GM12873 (cell line): ENCODE data around the gene ZCCHC24.

Source experiments
- TF ChIP-seq, protein P1 (sequence below): IDR thresholded peaks from 2 replicates; pipeline ENCODE4 v1.5.1; 2012; ENCODE audit warnings: low read depth, mild to moderate bottlenecking, moderate library complexity, low read length, control low read depth; ENCODE audit not compliant: insufficient read depth; ENCODE audit errors: missing control alignments

The ZCCHC24 gene

DNA sequence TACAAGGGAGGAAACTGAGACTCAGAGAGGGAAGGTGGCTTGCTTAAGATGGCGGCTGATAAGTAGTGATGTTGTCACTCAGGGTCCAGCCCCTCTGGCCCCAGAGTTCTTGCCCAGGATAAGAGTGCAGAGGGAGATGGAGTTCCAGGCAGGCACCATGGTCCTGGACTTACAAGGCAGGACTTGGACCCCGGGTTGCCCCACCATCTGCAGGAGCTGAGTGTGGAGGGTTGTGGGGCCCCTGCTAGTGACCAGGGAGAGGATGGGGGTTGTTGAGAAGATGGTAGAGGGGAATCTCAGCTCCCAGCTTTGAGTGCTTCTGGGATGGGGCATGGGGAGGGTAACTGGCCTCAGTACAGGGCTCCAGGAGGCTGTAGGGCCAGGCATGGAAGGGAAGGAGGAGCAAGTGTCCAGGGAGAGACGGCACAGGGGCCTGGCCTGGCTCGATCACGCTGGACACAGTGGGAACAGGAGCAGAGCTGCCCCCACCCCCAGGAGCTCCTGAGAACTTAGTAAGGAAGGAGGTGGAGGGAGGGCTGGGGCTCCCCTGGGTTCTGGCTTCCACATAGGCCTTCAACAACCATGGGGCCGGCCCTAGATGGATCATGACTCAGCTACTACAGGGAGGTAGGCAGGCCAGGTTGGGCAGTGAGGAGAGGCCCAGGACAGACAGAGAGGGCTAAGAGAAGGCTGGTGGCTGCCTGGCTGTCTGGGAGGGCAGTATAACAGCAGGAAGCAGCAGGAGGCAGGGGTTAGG lies 69.9 kb downstream of the ZCCHC24 start:
- TF ChIP-seq, protein P1, sequence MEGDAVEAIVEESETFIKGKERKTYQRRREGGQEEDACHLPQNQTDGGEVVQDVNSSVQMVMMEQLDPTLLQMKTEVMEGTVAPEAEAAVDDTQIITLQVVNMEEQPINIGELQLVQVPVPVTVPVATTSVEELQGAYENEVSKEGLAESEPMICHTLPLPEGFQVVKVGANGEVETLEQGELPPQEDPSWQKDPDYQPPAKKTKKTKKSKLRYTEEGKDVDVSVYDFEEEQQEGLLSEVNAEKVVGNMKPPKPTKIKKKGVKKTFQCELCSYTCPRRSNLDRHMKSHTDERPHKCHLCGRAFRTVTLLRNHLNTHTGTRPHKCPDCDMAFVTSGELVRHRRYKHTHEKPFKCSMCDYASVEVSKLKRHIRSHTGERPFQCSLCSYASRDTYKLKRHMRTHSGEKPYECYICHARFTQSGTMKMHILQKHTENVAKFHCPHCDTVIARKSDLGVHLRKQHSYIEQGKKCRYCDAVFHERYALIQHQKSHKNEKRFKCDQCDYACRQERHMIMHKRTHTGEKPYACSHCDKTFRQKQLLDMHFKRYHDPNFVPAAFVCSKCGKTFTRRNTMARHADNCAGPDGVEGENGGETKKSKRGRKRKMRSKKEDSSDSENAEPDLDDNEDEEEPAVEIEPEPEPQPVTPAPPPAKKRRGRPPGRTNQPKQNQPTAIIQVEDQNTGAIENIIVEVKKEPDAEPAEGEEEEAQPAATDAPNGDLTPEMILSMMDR: no peak

DNA sequence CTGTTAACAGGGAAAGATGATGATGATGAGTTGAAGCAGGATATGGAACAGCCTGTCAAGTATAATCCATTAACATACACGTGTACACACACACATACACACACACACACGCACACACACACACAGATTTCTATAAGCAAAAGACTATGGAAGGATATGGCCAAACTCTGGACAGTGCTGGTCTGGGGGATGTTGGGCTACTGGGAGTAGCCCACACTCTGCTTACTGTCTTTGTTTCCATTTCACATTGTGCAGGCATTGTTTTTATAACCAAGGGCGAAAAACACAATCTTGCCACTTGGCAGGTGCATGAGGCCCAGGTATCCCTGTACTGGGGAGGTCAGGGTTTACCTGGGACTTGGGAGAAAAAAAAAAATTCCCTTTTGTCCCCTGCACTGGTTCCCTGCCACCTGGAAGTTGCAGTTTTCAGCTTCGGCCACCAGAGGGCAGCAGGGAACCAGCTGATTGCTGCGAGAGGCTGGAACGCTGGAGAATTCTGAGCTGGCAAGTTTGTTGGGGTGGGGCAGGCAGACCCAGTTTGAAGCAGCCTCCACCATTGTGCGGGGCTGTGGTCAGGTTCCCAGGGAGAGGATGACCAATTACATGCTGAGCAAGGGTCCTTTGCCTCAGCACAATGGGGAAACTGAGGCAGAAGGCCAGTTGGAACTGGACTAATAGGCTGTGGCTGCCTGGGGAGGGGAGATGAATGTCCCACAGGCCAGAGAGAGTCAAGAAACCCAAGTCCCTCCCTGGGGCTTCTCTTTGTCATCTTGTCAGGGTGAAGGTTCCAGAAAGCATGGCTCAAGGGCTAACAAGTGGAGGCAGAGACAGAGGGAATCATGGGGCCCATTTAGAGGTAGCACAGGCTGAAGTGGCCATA lies 70.9 kb downstream of the ZCCHC24 start:
- TF ChIP-seq, protein P1: peak; percentile 94

DNA sequence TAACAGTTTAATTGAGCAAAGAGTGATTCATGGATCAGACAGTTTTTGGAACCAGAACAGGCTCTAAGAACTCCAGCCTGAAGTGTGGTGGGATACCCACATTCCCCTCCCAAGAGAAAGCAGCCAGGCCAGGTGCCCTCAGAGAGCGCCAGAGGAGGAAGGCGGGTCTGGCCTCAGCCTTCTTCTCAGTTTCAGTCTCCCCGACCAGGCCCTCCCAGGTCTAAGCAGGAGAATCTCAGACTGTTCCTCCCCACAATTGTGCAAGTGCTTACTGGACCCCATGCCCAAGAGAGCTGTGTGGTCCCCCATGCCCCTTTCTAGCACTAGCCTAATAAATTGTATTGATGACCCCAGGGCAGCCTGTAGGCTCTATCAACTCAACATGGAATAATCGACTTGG lies 72.6 kb downstream of the ZCCHC24 start:
- TF ChIP-seq, protein P1: no peak

DNA sequence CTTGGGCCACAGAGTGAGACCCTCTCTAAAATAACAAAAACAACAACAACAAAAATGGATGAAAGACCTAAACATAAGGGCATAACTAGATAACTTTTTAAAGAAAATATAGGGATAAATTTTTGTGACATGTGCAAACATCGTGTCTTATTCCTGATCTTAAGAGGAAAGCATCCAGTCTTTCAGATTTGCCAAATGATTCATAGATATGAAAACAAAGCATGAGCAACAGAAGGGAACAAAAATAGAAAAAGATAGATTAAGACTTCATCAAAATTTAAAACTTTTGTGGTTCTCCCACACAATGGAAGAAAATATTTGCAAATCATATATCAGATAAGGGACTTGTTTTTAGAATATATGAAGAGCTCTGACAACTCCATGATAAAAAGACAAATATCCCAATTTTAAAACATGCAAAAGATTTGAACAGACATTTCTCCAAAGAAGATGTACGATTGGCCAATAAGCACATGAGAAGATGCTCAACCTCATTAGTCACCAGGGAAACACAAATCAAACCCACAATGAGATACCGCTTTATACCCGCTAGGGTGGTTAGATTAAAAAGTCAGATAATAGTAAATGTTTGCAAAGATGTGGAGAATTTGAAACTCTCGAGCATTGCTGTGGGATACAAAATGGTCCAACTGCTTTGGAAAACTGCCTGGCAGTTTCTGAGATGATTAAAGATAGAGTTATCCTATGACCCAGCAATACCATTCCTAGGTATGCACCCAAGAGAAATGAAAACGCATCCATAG lies 77.8 kb downstream of the ZCCHC24 start:
- TF ChIP-seq, protein P1: no peak

DNA sequence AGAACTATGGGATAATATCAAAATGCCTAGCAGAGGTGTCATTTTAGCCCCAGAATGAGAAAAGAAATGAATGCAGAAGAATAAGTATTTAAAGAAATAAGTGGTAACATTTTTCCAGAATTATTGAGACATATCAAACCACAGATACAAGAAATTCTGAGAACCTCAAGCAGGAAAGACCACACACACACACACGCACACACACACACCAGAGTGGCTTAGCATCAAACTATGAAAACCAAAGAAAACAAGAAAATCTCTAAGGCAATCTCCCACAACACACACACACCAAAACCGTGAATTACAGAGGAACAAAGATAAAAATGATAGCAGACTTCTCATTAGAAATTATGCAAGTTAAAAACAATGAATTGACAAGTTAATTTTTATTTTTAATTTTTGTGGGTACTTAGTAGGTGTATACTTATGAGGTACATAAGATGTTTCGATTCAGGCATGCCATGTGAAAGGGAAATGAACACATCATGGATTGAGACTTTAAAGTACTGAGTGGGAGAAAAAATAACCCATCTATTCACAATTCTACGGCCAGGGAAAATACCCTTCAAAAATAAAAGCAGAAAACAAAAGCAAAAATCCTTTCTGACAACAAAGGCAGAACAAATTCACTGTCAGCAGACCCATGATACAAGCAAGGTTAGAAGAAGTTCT lies 83.6 kb downstream of the ZCCHC24 start:
- TF ChIP-seq, protein P1: no peak

DNA sequence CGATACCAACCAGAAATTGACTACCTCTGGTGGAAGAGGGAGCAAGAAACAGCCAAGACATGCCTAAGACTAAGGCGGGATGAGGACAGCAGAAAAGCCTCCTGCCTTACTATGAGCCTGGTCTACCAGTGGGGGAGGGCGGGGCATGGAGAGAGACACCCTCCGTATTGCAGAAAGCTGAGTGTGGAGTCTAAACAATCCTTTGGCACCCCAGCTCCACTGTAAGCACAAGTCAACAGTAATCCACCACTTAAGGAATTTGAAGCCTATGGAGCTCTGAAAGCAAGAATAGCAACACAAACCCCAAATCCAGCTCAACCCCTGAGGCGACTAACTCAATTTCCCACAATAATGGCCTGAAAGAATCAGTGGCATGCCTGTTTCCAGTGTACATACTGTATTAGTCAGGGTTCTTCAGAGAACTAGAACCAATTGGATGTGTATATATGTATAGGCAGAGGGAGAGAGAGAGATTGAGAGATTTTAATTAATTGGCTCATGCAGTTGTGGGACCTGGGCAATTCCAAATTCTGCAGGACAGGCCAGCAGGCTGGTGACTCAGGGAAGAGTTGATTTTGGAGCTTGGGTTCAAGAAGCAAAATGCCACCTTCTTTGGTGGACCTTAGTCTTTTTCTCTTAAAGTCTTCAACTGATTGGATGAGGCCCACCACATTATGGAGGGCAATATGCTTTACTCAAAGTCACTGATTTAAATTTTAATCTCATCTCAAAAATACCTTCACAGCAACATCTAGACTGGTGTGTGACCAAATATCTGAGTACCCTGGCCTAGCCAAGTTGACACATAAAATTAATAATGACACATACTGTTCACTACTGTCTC lies 84.7 kb downstream of the ZCCHC24 start:
- TF ChIP-seq, protein P1: no peak
